HG03378 (cell line): Measurements from ENCODE around the gene RAB5IF.
"Not testable (repeated sequence)": the region's sequence is repeated elsewhere in the genome, so short reads cannot be mapped to it uniquely, and the experiment has no call there.

Experiments
- ATAC-seq: cut with Tn5 transposase; IDR thresholded peaks from one replicate; pipeline ENCODE4 v1.9.1; 2021; ENCODE audit warnings: mild to moderate bottlenecking, moderate library complexity; ENCODE audit not compliant: unreplicated experiment

Gene RAB5IF

GRCh38 chr20:36605399-36606157 is at the start of gene RAB5IF:
Gene RAB5IF (plus strand): TSS chr20:36605779. CDS start chr20:36605952, 173 bp downstream.
- peak; percentile 78 for ATAC-seq

DNA sequence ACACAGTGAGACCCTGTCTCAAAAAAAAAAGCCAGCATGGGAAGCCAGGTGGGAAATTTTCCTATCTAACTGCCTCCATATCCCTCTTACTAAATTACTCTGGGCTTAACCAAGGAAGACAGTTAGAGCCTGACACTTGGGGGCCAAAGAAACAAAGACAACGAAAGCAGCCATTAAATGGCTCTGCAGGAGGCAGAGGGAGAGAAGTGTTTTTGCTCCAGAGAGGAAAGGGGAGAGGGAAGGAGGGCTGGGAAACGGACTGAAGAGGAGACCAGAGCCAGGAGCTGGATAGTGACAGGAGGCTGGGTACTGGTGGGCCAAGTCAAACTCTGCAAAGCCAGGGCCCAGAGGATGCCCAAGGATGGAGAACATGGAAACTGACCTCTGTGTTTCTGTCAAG is 42.9 kb upstream of the RAB5IF start:
- no peak for ATAC-seq

- ATAC-seq = no peak
Observed at GRCh38 chr20:36563374-36563773, 42.2 kb upstream of the RAB5IF start.

DNA sequence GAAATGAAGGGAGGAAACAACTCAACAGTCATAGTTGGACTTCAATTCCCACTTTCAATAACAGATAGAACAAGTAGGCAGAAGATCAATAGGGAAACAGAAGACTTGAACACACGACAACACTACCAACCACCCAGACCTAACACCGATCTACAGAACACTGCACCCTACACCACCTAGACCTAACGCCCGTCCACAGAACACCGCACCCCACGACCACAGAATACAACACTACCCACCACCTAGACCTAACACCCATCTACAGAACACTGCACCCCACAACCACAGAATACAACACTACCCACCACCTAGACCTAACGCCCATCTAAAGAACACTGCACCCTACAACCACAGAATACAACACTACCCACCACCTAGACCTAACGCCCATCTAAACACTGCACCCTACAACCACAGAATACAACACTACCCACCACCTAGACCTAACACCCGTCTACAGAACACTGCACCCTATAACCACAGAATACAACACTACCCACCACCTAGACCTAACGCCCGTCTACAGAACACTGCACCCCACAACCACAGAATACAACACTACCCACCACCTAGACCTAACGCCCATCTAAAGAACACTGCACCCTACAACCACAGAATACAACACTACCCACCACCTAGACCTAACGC is 41.4 kb upstream of the RAB5IF start:
- ATAC-seq = not testable (repeated sequence)

DNA sequence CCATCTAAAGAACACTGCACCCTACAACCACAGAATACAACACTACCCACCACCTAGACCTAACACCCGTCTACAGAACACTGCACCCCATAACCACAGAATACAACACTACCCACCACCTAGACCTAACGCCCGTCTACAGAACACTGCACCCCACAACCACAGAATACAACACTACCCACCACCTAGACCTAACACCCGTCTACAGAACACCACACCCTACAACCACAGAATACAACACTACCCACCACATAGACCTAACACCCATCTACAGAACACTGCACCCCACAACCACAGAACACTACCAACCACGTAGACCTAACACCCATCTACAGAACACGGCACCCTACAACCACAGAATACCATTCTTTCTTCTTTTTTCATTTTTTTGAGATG is 40.9 kb upstream of the RAB5IF start:
- ATAC-seq = not testable (repeated sequence)

DNA sequence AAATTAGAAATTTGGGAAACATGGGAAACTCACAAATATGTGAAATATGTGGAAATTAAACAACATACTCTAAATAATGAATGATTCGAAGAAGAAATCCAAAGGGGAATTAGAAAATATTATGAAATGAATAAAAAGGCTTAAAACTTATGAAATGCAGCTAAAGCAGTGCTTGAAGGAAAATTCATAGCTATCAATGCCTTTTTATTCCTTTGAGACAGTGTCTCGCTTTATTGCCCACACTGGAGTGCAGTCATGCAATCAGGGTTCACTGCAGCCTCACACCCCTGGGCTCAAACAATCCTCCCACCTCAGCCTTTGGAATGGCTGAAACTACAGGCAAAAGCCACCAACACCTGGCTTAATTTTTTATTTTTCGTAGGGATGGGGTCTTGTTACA is 40.1 kb upstream of the RAB5IF start:
- no peak for ATAC-seq

GRCh38 chr20:36569847-36570429 is 35.6 kb upstream of the RAB5IF start:
- ATAC-seq = no peak

DNA sequence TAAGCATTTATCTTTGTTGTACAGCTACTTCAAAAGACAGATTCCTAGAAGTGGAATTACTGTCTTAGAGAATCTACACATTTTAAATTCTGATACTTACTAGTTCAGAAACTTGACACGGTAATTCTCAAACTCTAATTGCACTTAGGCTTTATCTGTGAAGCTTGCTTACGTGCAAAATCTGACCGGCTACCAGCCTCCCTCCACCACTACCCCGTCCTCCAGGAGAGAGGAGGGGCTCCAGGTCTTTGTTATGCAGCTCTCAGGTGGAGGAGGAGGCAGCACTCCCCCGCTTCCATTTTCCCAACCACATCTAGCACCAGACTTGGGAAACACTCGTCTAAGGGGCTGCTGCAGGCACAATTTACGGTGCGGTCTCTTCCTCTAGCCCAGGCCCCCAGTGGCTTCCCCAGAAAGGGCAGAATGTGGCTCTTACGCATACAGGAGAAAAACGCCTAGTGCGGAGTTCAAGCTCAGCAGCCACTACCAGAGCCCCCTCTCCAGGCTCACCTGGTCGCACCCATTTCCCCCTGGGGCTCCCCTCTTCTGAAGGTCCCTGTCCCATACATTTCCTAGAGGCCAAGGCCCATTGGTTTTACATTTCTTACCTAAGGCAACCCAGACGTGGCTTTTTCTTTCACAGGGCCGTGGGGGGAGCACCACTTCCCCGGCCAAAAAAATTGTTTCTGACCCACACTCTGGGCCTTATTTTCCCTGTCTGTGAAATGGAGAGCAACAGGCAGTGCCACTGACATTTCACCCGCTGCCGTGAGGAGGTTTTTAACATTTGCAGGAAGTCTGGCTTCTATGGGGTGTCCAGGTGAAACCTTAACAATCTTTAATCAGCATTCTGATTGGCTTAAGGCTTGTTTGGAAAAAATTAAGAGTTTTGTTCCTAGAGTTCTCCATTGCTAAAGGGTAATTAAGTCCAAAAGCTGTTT is 33.7 kb upstream of the RAB5IF start:
- no peak for ATAC-seq

GRCh38 chr20:36572701-36573102 is 32.9 kb upstream of the RAB5IF start:
- ATAC-seq = no peak

GRCh38 chr20:36573103-36573797 is 32.3 kb upstream of the RAB5IF start, which contains the start of gene TGIF2:
Gene TGIF2 (plus strand): TSS chr20:36573597. CDS start chr20:36578775, 5,178 bp downstream.
- no peak for ATAC-seq

DNA sequence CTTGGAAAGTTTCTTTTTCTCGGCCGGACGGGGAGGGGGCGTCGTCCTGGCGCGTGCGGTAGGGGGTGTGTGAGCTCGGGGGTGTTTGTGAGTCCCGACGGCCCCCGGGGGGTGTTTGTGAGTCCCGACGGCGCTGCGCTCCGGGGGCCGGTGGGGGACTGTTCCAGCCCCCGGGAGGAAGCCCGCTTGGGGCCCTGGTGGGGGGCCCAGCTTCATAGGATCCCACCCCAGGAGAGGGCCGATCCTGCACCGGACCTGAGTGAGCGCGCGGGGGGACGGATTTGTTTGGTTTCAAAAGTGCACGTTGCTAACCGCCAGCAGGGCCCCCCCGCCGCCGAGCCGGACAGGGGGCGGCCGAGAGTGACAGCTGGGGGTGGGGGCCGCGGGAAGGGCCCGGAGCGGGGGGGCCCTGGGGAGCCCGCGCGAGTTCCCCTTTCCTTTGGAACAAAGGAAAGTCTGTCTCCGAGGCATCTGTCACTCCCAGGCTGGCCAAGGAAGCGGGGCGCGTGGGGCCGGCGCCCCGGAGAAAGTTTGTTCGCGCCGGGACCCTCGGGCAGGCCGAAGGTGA is 31.7 kb upstream of the RAB5IF start:
- ATAC-seq = no peak

- ATAC-seq = no peak
Observed at GRCh38 chr20:36574366-36575135, 31.0 kb upstream of the RAB5IF start.

- ATAC-seq = no peak
Observed at GRCh38 chr20:36576081-36576445, 29.5 kb upstream of the RAB5IF start.

GRCh38 chr20:36578356-36579041 is 27.1 kb upstream of the RAB5IF start:
- no peak for ATAC-seq

- no peak for ATAC-seq
Observed at GRCh38 chr20:36579996-36580545, 25.5 kb upstream of the RAB5IF start.

GRCh38 chr20:36582322-36582721 is 23.3 kb upstream of the RAB5IF start:
- no peak for ATAC-seq

DNA sequence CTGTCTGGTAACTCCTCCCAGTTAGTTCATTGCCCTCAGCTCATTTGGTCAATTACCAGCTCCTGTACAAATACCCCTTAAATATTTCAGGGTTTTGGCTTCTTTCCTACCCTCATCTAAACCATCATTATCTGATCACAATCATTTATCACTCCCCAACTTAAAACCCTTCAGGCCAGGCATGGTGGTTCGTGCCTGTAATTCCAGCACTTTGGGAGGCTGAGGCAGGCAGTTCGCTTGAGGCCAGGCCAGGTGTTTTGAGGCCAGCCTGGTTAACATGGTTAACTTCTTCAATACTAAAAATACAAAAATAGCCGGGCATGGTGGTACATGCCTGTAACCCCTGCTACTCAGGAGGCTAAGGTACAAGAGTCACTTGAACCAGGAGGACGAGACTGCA is 22.8 kb upstream of the RAB5IF start:
- no peak for ATAC-seq

DNA sequence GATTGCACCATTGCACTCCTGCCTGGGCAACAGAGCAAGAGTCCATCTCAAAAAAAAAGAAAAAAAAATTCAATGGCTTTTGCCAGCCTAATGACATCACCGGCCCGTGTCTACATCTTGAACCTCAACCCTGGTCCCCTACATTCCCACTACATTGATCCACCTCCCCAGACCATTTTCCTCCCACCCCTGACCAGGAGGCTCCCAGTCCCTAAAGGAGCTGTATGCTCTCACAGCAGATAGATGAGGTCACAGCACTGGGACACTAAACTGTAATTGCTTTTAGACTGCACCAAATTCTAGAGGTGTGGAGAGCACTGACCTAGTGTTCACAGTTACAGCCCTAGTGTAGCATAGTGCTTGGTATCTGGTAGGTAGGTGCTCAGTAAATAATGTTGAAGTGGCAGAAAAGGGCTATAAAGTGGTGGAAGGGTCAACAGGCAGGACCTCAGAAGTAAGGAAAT is 21.5 kb upstream of the RAB5IF start:
- no peak for ATAC-seq
